ENCODE data around the gene NPHS1.

The NPHS1 gene

GRCh38 chr19:35879068-35879467 lies 26.8 kb upstream of the NPHS1 start:
- no peak for DNase-seq

GRCh38 chr19:35874392-35874930 lies 22.2 kb upstream of the NPHS1 start:
- no peak for DNase-seq

- DNase-seq, result no peak
Observed at GRCh38 chr19:35872180-35872579, 19.9 kb upstream of the NPHS1 start.

- no peak for DNase-seq
Observed at GRCh38 chr19:35871611-35872010, 19.3 kb upstream of the NPHS1 start.

- DNase-seq, result no peak
Observed at GRCh38 chr19:35870798-35871197, 18.5 kb upstream of the NPHS1 start.

GRCh38 chr19:35870124-35870736 lies 17.9 kb upstream of the NPHS1 start:
- peak; percentile 62 for DNase-seq

- peak; percentile 93 for DNase-seq
Observed at GRCh38 chr19:35869327-35870123, 17.2 kb upstream of the NPHS1 start.

- DNase-seq, result no peak
Observed at GRCh38 chr19:35868823-35869326, 16.6 kb upstream of the NPHS1 start.

- peak; percentile 66 for DNase-seq
Observed at GRCh38 chr19:35868172-35868822, 16.0 kb upstream of the NPHS1 start, which contains the start of gene APLP1. APLP1 (plus strand) TSS chr19:35868574; CDS start chr19:35868637, 63 bp downstream.

GRCh38 chr19:35863018-35863417 lies 10.7 kb upstream of the NPHS1 start:
- no peak for DNase-seq

- no peak for DNase-seq
Observed at GRCh38 chr19:35862528-35862927, 10.2 kb upstream of the NPHS1 start.

GRCh38 chr19:35861640-35862160 lies 9.4 kb upstream of the NPHS1 start:
- DNase-seq, result no peak

- DNase-seq, result no peak
Observed at GRCh38 chr19:35860818-35861639, 8.7 kb upstream of the NPHS1 start.

GRCh38 chr19:35860436-35860817 lies 8.1 kb upstream of the NPHS1 start:
- DNase-seq, result no peak

GRCh38 chr19:35859414-35859813 lies 7.1 kb upstream of the NPHS1 start:
- no peak for DNase-seq

- no peak for DNase-seq
Observed at GRCh38 chr19:35858311-35858710, 6.0 kb upstream of the NPHS1 start.

- no peak for DNase-seq
Observed at GRCh38 chr19:35856546-35857149, 4.3 kb upstream of the NPHS1 start, which contains the start of gene KIRREL2. KIRREL2 (plus strand) TSS chr19:35856911; CDS start chr19:35857120, 209 bp downstream.

- DNase-seq, result no peak
Observed at GRCh38 chr19:35853038-35853756, 893 bp upstream of the NPHS1 start.

GRCh38 chr19:35851213-35852028 lies 883 bp downstream of the NPHS1 start:
- DNase-seq, result no peak

- DNase-seq, result no peak
Observed at GRCh38 chr19:35848919-35849505, 3.3 kb downstream of the NPHS1 start.

All from COR-L47 (cell line).